GM23338 (cell line): ENCODE results near the gene PHYHD1. TPM values are rescaled to one million over a fixed set of nuclear protein-coding genes. Genes with fewer than 3 reads are reported as not detected.

Experiments used
- ATAC-seq: fragments of 200-7000 bp; cut with Tn5 transposase; 3 replicates; pipeline ENCODE4 v1.9.1; 2020
- DNase-seq: peaks from one replicate; pipeline ENCODE4 v3.0.0-alpha.2; 2015; ENCODE audit warnings: low spot score
- H2AFZ ChIP-seq: fragments of 200-600 bp; sonication (generic); 2 replicates; pipeline ENCODE4 v1.8.0; 2016; ENCODE audit warnings: antibody characterized with exemption, mild to moderate bottlenecking, moderate library complexity
- H3F3A ChIP-seq: fragments of 200-600 bp; sonication (generic); replicated peaks from 2 replicates; pipeline ENCODE4 v1.8.0; 2017; ENCODE audit warnings: antibody characterized with exemption, mixed run types, low read depth
- H3K27ac ChIP-seq: fragments of 200-600 bp; sonication (generic); 2 replicates; pipeline ENCODE4 v1.6.1; 2016; ENCODE audit warnings: low read depth
- H3K27me3 ChIP-seq: fragments of 200-600 bp; sonication (generic); 2 replicates; pipeline ENCODE4 v1.8.0; 2016; ENCODE audit warnings: mild to moderate bottlenecking, mixed run types, moderate library complexity; ENCODE audit not compliant: insufficient read depth
- H3K36me3 ChIP-seq: fragments of 200-600 bp; sonication (generic); 2 replicates; pipeline ENCODE4 v1.8.0; 2016; ENCODE audit warnings: mild to moderate bottlenecking; ENCODE audit not compliant: insufficient read depth
- H3K4me1 ChIP-seq: fragments of 200-600 bp; sonication (generic); 2 replicates; pipeline ENCODE4 v1.8.0; 2016; ENCODE audit warnings: mild to moderate bottlenecking, moderate library complexity; ENCODE audit not compliant: insufficient read depth
- H3K4me2 ChIP-seq: fragments of 200-600 bp; sonication (generic); 2 replicates; pipeline ENCODE4 v1.7.1; 2017; ENCODE audit warnings: mixed run types
- H3K4me3 ChIP-seq: fragments of 200-600 bp; sonication (generic); 2 replicates; pipeline ENCODE4 v1.6.1; 2016; ENCODE audit warnings: mixed run types
- H3K79me2 ChIP-seq: fragments of 200-600 bp; sonication (generic); replicated peaks from 2 replicates; pipeline ENCODE4 v1.8.0; 2017; ENCODE audit warnings: mild to moderate bottlenecking; ENCODE audit not compliant: insufficient read depth
- H3K9me2 ChIP-seq: fragments of 200-600 bp; sonication (generic); 2 replicates; pipeline ENCODE4 v1.8.0; 2017; ENCODE audit not compliant: insufficient read depth
- H4K20me1 ChIP-seq: fragments of 200-600 bp; sonication (generic); replicated peaks from 2 replicates; pipeline ENCODE4 v1.8.0; 2017; ENCODE audit warnings: mild to moderate bottlenecking; ENCODE audit not compliant: insufficient read depth
- H3K27ac Mint-ChIP-seq: 2 replicates; pipeline ENCODE4 v1.8.0; 2020; ENCODE audit warnings: inconsistent platforms, mild to moderate bottlenecking, moderate library complexity, mixed read lengths
- H3K27me3 Mint-ChIP-seq: 3 replicates; pipeline ENCODE4 v1.8.0; 2022; ENCODE audit warnings: low read depth, mild to moderate bottlenecking, moderate library complexity, mixed read lengths, inconsistent platforms; ENCODE audit not compliant: insufficient read depth, poor library complexity
- H3K36me3 Mint-ChIP-seq: 3 replicates; pipeline ENCODE4 v1.8.0; 2021; ENCODE audit warnings: low read depth, mild to moderate bottlenecking, inconsistent platforms, moderate library complexity, mixed read lengths
- H3K4me1 Mint-ChIP-seq: 3 replicates; pipeline ENCODE4 v1.8.0; 2020; ENCODE audit warnings: mild to moderate bottlenecking, inconsistent platforms, mixed read lengths
- H3K4me3 Mint-ChIP-seq: 3 replicates; pipeline ENCODE4 v1.8.0; 2021; ENCODE audit warnings: moderate library complexity, mild to moderate bottlenecking, inconsistent platforms, mixed read lengths
- H3K9me3 Mint-ChIP-seq: 3 replicates; pipeline ENCODE4 v1.8.0; 2020; ENCODE audit warnings: moderate library complexity, mild to moderate bottlenecking, inconsistent platforms, mixed read lengths
- EZH2phosphoT487 ChIP-seq: fragments of 200-600 bp; sonication (generic); IDR thresholded peaks from one replicate; pipeline ENCODE4 v1.8.1; 2018; ENCODE audit warnings: antibody characterized with exemption; ENCODE audit not compliant: unreplicated experiment
- JUNB ChIP-seq: IDR thresholded peaks from one replicate; pipeline ENCODE4 v1.6.1; 2016; ENCODE audit warnings: antibody characterized with exemption; ENCODE audit not compliant: unreplicated experiment
- POLR2AphosphoS5 ChIP-seq: IDR thresholded peaks from 2 replicates; pipeline ENCODE4 v1.6.1; 2016; ENCODE audit warnings: antibody characterized with exemption, low read depth
- ZNF114 ChIP-seq: fragments of 250-450 bp; sonication (Bioruptor Pico); IDR thresholded peaks from 2 replicates; pipeline ENCODE4 v1.5.0; 2020; ENCODE audit warnings: mild to moderate bottlenecking, moderate library complexity
- ZNF331 ChIP-seq: fragments of 250-450 bp; sonication (Bioruptor Pico); IDR thresholded peaks from 2 replicates; pipeline ENCODE4 v1.5.0; 2020; ENCODE audit warnings: low read depth, mild to moderate bottlenecking, moderate library complexity
- polyA plus RNA-seq: library from polyadenylated mRNA; unstranded; fragments of >200 nt; fragmentation: Nextera tagmentation; extraction: Ambion mirVana; gene quantifications from 2 replicates; pipeline ENCODE4 v1.2.1, GENCODE V29; 2016
- total RNA-seq: library from RNA; depleted of rRNA; stranded (reverse); fragments of >200 nt; shearing (Covaris generic); gene quantifications from 2 replicates; pipeline ENCODE4 v1.2.3, GENCODE V29; 2014
- TF ChIP-seq, protein P1 (sequence below), 2 experiments: fragments of 200-600 bp in 1 of 2; sonication (generic) in 1 of 2; conservative IDR thresholded peaks; 2 replicates each; pipeline versions ENCODE4 v1.5.1 to v1.6.1; 2016 to 2017; ENCODE audit warnings: antibody characterized with exemption in 2 of 2, low read depth in 2 of 2, mild to moderate bottlenecking in 2 of 2, moderate library complexity in 1 of 2
- TF ChIP-seq, protein P2 (sequence below): IDR thresholded peaks from one replicate; pipeline ENCODE4 v1.6.1; 2018; ENCODE audit warnings: antibody characterized with exemption; ENCODE audit not compliant: unreplicated experiment
- TF ChIP-seq, protein P3 (sequence below): fragments of 250-450 bp; sonication (Bioruptor Pico); IDR thresholded peaks from 2 replicates; pipeline ENCODE4 v1.5.0; 2020; ENCODE audit warnings: mild to moderate bottlenecking, moderate library complexity

Gene PHYHD1
- total and polyA plus RNA-seq, 2 experiments from 2014 or later = 10.4 to 16.8 TPM

DNA sequence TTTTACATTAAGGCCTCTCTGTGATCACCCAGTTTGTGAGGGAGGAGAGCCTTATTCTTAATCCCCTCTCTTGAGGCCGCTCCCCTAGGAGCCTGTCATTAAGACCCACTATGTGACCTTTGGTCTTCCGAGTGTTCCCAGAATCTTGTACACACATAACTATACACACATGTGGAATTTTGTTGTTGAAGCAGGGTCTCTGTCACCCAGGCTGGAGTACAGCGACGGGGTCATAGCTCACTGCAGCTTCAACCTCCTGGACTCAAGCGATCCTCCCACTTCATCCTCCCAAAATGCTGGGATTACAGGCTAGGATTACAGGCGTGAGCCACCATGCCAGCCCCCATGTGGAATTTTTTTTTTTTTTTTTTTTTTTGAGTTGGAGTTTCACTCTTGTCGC lies 14.8 kb upstream of the PHYHD1 start:
- no peak for ATAC-seq
- H3K9me2 ChIP-seq = no peaks in the 10 kb centered on the region
- Mint-ChIP-seq H3K4me3 (no peak overlapping the region), H3K36me3 (peaks cover 45% of the 10 kb centered on the region), H3K9me3 (no peaks in the 10 kb centered on the region), H3K27ac (no peak overlapping the region), H3K4me1 (peaks cover 6% of the 10 kb centered on the region), H3K27me3 (peaks cover 4% of the 10 kb centered on the region)
- H4K20me1 ChIP-seq = peaks cover 14% of the 10 kb centered on the region; the same call in 1 of the 2 replicates
- no peak overlapping the region for H2AFZ ChIP-seq
- no peak for DNase-seq
- H3K36me3 ChIP-seq = peaks cover 5% of the 10 kb centered on the region; the same call in 1 of the 2 replicates
- H3K27ac ChIP-seq = no peak overlapping the region
- TF ChIP-seq, protein P1, sequence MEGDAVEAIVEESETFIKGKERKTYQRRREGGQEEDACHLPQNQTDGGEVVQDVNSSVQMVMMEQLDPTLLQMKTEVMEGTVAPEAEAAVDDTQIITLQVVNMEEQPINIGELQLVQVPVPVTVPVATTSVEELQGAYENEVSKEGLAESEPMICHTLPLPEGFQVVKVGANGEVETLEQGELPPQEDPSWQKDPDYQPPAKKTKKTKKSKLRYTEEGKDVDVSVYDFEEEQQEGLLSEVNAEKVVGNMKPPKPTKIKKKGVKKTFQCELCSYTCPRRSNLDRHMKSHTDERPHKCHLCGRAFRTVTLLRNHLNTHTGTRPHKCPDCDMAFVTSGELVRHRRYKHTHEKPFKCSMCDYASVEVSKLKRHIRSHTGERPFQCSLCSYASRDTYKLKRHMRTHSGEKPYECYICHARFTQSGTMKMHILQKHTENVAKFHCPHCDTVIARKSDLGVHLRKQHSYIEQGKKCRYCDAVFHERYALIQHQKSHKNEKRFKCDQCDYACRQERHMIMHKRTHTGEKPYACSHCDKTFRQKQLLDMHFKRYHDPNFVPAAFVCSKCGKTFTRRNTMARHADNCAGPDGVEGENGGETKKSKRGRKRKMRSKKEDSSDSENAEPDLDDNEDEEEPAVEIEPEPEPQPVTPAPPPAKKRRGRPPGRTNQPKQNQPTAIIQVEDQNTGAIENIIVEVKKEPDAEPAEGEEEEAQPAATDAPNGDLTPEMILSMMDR (conservative IDR thresholded peaks at IDR 0.05; ENCODE audit: low read depth in 2 of 2) = no peak
- TF ChIP-seq EZH2phosphoT487 (no peak), ZNF331 (CRISPR knock-in tag) (no peak), ZNF114 (CRISPR knock-in tag) (no peak), POLR2AphosphoS5 (no peak), JUNB (no peak)
- TF ChIP-seq, protein P2, sequence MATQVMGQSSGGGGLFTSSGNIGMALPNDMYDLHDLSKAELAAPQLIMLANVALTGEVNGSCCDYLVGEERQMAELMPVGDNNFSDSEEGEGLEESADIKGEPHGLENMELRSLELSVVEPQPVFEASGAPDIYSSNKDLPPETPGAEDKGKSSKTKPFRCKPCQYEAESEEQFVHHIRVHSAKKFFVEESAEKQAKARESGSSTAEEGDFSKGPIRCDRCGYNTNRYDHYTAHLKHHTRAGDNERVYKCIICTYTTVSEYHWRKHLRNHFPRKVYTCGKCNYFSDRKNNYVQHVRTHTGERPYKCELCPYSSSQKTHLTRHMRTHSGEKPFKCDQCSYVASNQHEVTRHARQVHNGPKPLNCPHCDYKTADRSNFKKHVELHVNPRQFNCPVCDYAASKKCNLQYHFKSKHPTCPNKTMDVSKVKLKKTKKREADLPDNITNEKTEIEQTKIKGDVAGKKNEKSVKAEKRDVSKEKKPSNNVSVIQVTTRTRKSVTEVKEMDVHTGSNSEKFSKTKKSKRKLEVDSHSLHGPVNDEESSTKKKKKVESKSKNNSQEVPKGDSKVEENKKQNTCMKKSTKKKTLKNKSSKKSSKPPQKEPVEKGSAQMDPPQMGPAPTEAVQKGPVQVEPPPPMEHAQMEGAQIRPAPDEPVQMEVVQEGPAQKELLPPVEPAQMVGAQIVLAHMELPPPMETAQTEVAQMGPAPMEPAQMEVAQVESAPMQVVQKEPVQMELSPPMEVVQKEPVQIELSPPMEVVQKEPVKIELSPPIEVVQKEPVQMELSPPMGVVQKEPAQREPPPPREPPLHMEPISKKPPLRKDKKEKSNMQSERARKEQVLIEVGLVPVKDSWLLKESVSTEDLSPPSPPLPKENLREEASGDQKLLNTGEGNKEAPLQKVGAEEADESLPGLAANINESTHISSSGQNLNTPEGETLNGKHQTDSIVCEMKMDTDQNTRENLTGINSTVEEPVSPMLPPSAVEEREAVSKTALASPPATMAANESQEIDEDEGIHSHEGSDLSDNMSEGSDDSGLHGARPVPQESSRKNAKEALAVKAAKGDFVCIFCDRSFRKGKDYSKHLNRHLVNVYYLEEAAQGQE = no peak
- TF ChIP-seq, protein P3, sequence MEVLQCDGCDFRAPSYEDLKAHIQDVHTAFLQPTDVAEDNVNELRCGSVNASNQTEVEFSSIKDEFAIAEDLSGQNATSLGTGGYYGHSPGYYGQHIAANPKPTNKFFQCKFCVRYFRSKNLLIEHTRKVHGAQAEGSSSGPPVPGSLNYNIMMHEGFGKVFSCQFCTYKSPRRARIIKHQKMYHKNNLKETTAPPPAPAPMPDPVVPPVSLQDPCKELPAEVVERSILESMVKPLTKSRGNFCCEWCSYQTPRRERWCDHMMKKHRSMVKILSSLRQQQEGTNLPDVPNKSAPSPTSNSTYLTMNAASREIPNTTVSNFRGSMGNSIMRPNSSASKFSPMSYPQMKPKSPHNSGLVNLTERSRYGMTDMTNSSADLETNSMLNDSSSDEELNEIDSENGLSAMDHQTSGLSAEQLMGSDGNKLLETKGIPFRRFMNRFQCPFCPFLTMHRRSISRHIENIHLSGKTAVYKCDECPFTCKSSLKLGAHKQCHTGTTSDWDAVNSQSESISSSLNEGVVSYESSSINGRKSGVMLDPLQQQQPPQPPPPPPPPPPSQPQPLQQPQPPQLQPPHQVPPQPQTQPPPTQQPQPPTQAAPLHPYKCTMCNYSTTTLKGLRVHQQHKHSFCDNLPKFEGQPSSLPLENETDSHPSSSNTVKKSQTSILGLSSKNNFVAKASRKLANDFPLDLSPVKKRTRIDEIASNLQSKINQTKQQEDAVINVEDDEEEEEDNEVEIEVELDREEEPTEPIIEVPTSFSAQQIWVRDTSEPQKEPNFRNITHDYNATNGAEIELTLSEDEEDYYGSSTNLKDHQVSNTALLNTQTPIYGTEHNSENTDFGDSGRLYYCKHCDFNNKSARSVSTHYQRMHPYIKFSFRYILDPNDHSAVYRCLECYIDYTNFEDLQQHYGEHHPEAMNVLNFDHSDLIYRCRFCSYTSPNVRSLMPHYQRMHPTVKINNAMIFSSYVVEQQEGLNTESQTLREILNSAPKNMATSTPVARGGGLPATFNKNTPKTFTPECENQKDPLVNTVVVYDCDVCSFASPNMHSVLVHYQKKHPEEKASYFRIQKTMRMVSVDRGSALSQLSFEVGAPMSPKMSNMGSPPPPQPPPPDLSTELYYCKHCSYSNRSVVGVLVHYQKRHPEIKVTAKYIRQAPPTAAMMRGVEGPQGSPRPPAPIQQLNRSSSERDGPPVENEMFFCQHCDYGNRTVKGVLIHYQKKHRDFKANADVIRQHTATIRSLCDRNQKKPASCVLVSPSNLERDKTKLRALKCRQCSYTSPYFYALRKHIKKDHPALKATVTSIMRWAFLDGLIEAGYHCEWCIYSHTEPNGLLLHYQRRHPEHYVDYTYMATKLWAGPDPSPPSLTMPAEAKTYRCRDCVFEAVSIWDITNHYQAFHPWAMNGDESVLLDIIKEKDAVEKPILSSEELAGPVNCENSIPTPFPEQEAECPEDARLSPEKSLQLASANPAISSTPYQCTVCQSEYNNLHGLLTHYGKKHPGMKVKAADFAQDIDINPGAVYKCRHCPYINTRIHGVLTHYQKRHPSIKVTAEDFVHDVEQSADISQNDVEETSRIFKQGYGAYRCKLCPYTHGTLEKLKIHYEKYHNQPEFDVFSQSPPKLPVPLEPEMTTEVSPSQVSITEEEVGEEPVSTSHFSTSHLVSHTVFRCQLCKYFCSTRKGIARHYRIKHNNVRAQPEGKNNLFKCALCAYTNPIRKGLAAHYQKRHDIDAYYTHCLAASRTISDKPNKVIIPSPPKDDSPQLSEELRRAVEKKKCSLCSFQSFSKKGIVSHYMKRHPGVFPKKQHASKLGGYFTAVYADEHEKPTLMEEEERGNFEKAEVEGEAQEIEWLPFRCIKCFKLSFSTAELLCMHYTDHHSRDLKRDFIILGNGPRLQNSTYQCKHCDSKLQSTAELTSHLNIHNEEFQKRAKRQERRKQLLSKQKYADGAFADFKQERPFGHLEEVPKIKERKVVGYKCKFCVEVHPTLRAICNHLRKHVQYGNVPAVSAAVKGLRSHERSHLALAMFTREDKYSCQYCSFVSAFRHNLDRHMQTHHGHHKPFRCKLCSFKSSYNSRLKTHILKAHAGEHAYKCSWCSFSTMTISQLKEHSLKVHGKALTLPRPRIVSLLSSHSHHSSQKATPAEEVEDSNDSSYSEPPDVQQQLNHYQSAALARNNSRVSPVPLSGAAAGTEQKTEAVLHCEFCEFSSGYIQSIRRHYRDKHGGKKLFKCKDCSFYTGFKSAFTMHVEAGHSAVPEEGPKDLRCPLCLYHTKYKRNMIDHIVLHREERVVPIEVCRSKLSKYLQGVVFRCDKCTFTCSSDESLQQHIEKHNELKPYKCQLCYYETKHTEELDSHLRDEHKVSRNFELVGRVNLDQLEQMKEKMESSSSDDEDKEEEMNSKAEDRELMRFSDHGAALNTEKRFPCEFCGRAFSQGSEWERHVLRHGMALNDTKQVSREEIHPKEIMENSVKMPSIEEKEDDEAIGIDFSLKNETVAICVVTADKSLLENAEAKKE = no peak
- peaks cover under 1% of the 10 kb centered on the region; the same call in 1 of the 2 replicates for H3K4me1 ChIP-seq
- H3F3A ChIP-seq = no peaks in the 10 kb centered on the region
- H3K4me3 ChIP-seq = no peak overlapping the region
- no peak overlapping the region for H3K4me2 ChIP-seq
- H3K27me3 ChIP-seq = no peaks in the 10 kb centered on the region
- peaks cover 33% of the 10 kb centered on the region for H3K79me2 ChIP-seq
